GM21825 (cell line): ENCODE measurements around the gene CACNA2D3.

Source experiments
- ATAC-seq: cut with Tn5 transposase; IDR thresholded peaks from one replicate; pipeline ENCODE4 v1.9.1; 2021; ENCODE audit warnings: mild to moderate bottlenecking, moderate library complexity; ENCODE audit not compliant: unreplicated experiment

Gene CACNA2D3

GRCh38 chr3:54653456-54654195, 531.3 kb downstream of the CACNA2D3 start:
- no peak for ATAC-seq

- ATAC-seq: no peak
Measured at GRCh38 chr3:54654776-54655175, 532.4 kb downstream of the CACNA2D3 start.

GRCh38 chr3:54659347-54659746, 537.0 kb downstream of the CACNA2D3 start:
- ATAC-seq: no peak

GRCh38 chr3:54660714-54661132, 538.4 kb downstream of the CACNA2D3 start:
- no peak for ATAC-seq

- ATAC-seq: no peak
Measured at GRCh38 chr3:54661151-54661550, 538.8 kb downstream of the CACNA2D3 start.

- no peak for ATAC-seq
Measured at GRCh38 chr3:54663501-54664011, 541.2 kb downstream of the CACNA2D3 start.

- ATAC-seq: no peak
Measured at GRCh38 chr3:54665016-54665600, 542.8 kb downstream of the CACNA2D3 start.

GRCh38 chr3:54668236-54668635, 545.9 kb downstream of the CACNA2D3 start:
- ATAC-seq: no peak

- ATAC-seq: no peak
Measured at GRCh38 chr3:54670201-54671000, 548.0 kb downstream of the CACNA2D3 start.

- ATAC-seq: no peak
Measured at GRCh38 chr3:54671511-54671910, 549.2 kb downstream of the CACNA2D3 start.

- no peak for ATAC-seq
Measured at GRCh38 chr3:54676087-54676486, 553.7 kb downstream of the CACNA2D3 start.

- ATAC-seq: no peak
Measured at GRCh38 chr3:54681706-54682105, 559.4 kb downstream of the CACNA2D3 start.

GRCh38 chr3:54685213-54685612, 562.9 kb downstream of the CACNA2D3 start:
- no peak for ATAC-seq

- ATAC-seq: no peak
Measured at GRCh38 chr3:54691289-54691771, 569.0 kb downstream of the CACNA2D3 start.

- ATAC-seq: no peak
Measured at GRCh38 chr3:54696313-54696712, 574.0 kb downstream of the CACNA2D3 start.

- ATAC-seq: no peak
Measured at GRCh38 chr3:54698054-54698453, 575.7 kb downstream of the CACNA2D3 start.

GRCh38 chr3:54703923-54704322, 581.6 kb downstream of the CACNA2D3 start:
- no peak for ATAC-seq

GRCh38 chr3:54705730-54706129, 583.4 kb downstream of the CACNA2D3 start:
- no peak for ATAC-seq

- ATAC-seq: no peak
Measured at GRCh38 chr3:54706738-54707137, 584.4 kb downstream of the CACNA2D3 start.

- ATAC-seq: no peak
Measured at GRCh38 chr3:54709785-54710184, 587.4 kb downstream of the CACNA2D3 start.

- ATAC-seq: no peak
Measured at GRCh38 chr3:54710954-54711353, 588.6 kb downstream of the CACNA2D3 start.
